AG10803 (cell line): Measurements from ENCODE around the gene ARAP3.

Source experiments
- DNase-seq: peaks from one replicate; pipeline ENCODE4 v3.0.0; 2010; ENCODE audit warnings: low read depth
- H3K4me3 ChIP-seq: 2 replicates; pipeline ENCODE4 v1.5.1; 2011; ENCODE audit warnings: mild to moderate bottlenecking, low read length, control low read depth
- TF ChIP-seq, protein P1 (sequence below): conservative IDR thresholded peaks from 2 replicates; pipeline ENCODE4 v1.5.1; 2011; ENCODE audit warnings: mild to moderate bottlenecking, low read length, control low read depth, inconsistent platforms

The ARAP3 gene

DNA sequence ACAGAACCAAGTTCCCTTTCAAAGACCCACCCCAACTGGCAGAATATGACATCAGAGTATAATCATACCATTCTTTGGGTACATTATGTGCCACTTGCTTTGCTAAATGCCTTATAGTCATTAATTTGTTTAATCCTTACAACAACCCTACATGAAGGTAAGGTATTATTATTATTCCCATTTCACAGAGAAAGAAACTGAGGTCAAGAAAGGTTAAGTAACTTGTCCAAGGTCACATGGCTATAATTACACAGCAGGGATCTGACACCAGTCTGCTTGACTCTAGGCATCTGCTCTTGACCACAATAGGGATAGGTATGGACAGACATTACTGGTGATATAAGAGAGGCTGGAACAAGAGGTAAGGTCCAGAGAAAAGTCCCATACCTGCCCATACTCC, 32.1 kb downstream of the ARAP3 start:
- DNase-seq, result no peak
- TF ChIP-seq, protein P1, sequence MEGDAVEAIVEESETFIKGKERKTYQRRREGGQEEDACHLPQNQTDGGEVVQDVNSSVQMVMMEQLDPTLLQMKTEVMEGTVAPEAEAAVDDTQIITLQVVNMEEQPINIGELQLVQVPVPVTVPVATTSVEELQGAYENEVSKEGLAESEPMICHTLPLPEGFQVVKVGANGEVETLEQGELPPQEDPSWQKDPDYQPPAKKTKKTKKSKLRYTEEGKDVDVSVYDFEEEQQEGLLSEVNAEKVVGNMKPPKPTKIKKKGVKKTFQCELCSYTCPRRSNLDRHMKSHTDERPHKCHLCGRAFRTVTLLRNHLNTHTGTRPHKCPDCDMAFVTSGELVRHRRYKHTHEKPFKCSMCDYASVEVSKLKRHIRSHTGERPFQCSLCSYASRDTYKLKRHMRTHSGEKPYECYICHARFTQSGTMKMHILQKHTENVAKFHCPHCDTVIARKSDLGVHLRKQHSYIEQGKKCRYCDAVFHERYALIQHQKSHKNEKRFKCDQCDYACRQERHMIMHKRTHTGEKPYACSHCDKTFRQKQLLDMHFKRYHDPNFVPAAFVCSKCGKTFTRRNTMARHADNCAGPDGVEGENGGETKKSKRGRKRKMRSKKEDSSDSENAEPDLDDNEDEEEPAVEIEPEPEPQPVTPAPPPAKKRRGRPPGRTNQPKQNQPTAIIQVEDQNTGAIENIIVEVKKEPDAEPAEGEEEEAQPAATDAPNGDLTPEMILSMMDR, result no peak
- H3K4me3 ChIP-seq, result no peak overlapping the region

DNA sequence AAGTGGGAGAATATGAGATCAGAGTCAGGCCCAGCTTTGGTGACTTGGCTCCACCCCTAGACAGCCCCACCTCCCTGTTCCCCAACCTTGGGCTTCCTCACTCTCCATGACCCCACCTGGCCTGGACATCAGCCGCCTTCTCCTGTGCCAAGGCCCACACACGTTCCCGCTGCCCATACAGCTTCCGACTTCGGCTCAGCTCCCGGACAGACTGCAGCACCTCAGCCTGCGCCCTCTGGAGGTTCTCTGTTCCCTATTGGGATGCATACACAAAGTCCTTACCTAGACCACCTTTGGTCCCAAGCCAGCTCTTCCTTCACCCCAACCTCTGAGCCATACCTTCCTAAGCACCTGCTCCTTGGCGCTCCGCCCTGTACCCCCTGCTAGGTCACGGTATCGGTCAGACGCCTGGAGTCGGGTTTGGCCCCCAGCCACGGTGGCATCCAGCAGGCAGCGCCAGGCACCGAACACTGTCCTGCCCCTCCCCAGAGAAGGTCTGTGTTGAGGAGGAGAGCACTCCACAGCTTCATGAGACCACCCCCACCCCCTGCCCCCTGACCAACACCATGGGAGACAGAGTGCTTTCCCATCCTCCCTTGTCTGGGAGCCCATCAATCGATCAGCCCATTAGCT, 32.9 kb downstream of the ARAP3 start:
- TF ChIP-seq, protein P1, result no peak
- no peak overlapping the region for H3K4me3 ChIP-seq
- no peak for DNase-seq

DNA sequence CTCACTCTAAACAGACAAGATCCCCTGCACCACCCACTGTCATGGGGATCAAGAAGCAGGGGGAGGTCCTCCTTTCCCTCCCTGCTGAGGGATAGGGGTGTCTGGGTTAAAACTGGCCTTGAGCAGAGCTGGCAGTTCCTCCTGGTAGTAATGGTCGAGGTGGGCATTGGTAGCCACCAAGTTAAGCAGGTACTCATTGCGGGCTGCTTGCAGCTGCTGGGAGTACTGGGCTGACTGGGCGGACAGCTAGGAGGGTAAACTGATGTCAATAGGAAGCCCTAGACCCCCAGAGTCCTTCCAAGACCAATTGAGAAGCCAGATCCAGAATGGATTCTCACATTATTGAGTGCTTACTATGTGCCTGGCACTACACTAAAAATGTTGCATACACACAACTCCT, 34.2 kb downstream of the ARAP3 start:
- H3K4me3 ChIP-seq, result no peak overlapping the region
- no peak for DNase-seq
- TF ChIP-seq, protein P1, result no peak

DNA sequence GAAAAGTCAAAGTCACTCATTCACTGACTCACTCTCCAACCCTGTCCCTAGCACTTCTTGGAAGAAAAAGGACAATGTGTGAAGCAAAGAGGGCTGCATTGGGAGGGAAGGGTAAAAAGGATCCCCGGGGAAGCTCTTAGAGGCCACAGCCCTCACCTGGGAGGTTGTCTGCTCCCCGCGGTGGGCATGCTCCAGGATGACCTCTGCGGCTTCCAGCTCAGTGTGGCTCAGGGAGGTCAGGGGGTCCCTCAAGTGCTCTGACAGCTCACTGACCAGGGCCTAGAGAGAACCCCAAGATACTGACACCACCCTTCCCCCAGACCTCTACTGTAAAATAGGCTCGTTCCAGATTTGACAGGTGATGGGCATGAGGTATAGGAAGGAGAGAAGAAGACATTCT, 34.8 kb downstream of the ARAP3 start:
- H3K4me3 ChIP-seq, result no peak overlapping the region
- DNase-seq, result no peak
- TF ChIP-seq, protein P1, result no peak

DNA sequence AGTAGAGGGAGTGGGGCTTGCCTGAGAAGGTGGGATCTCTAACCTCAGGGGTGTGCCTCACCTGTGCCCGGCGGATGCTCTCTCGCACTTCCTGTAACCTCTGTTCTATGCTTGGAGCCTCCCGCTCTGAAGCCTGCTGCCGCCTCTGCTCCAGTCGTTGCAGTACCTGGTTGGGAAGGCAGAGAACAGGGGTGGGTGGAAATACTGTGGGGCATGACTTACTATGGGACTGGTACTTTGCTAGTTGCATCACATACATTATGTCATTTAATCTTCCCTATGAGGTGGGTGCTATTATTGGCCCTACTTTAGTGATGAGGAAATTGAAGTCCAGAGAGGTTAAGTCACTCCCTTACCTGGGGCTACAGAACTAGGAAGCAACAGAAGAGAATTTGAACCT, 36.0 kb downstream of the ARAP3 start:
- TF ChIP-seq, protein P1, result no peak
- no peak for DNase-seq
- no peak overlapping the region for H3K4me3 ChIP-seq

DNA sequence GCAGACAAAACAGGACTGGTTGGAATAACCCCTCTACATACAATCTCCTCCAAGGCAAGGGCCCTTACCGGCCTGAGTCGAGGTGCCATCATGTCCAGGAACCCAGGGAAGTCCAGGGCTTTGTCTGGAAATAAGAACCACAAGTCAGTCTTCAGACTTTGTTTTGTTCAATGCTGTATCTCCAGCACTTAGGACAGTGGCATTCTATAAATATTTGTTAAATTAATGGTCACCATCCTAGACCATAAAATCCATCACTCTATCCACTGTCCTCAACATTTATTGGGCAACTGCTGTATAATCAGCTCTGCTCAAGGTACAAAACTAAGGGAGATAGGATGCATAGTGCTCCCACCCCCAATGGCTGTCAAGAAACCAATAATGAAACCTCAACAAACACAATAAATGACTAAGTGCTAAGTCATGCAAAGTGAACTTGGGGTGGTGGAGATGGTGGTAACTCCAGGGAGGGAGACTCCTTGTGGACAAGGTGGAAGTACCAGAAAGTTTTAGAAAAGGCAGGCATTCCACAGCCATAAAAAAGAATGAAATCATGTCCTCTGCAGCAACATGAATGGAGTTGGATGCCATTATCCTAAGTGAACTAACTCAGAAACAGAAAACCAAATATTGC, 40.3 kb downstream of the ARAP3 start:
- H3K4me3 ChIP-seq, result no peak overlapping the region
- TF ChIP-seq, protein P1, result peak; percentile 58
- DNase-seq, result peak; percentile 77

DNA sequence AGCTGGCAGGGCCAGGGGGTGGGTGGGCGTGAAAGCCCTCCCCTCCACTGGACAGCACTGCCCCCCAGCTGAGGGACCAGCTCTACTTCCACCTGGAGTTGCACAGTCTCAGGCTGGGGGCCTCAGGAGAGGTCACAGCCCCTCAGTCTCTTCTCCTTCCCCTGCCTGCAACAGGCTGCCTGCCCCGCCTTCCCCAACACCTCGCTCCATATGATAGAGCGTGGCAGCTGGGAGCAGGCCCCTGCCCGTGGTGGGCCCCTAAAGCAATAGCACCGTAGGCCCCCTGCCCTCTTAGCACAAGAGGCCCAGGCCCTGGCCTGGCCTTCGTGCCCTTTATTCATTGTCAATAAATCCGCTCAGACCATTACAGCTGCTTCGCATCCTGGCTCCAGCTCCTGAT, 41.3 kb downstream of the ARAP3 start:
- TF ChIP-seq, protein P1, result no peak
- no peak for DNase-seq
- H3K4me3 ChIP-seq, result no peak overlapping the region
